A549 (cell line): ENCODE data around the gene ACVR2B. TPM values are rescaled to one million over a fixed set of nuclear protein-coding genes. Genes with fewer than 3 reads are reported as not detected.

Experiments
- ATAC-seq, 2 experiments: fragments of 200-7000 bp in 1 of 2; fragments of >200 bp in 1 of 2; cut with Nextera tagmentation in 1 of 2; cut with Tn5 transposase in 1 of 2; 3 replicates each; pipeline versions ENCODE4 v1.8.0 to v1.9.1; 2018 to 2020; ENCODE audit warnings: mild to moderate bottlenecking in 1 of 2, moderate library complexity in 1 of 2
- CTCF ChIA-PET: fragments of 300-600 bp; sonication (Branson Sonifier 250); formaldehyde crosslinking; extraction: SDS; loops from one replicate; lab custom pipeline; 2021; ENCODE audit warnings: antibody characterized with exemption, inconsistent platforms; lab: Yijun Ruan, JAX
- POLR2A ChIA-PET: fragments of 350-600 bp; formaldehyde crosslinking; extraction: SDS; loops from one replicate; lab custom pipeline; 2021; ENCODE audit warnings: antibody characterized with exemption, inconsistent platforms; lab: Yijun Ruan, JAX
- DNase-seq, 2 experiments: peaks; one replicate each; pipeline versions ENCODE4 v3.0.0 to v3.0.0-alpha.2; 2011 to 2016; ENCODE audit warnings: low read depth in 1 of 2, low spot score in 1 of 2
- FAIRE-seq: peaks from 2 replicates; lab custom pipeline; 2011; peaks lifted over from hg19 to GRCh38; lab: Jason Lieb, UNC
- H3K27ac ChIP-seq, 2 experiments: fragments of >200 bp; sonication (Bioruptor Twin); formaldehyde crosslinking; 3 replicates each; pipeline ENCODE4 v1.5.1; 2016 to 2017
- H3K4me1 ChIP-seq: fragments of >200 bp; sonication (Bioruptor Twin); formaldehyde crosslinking; 3 replicates; pipeline ENCODE4 v1.6.1; 2016
- H3K4me2 ChIP-seq: fragments of >200 bp; sonication (Bioruptor Twin); formaldehyde crosslinking; 3 replicates; pipeline ENCODE4 v1.6.1; 2016
- H3K4me3 ChIP-seq: fragments of >200 bp; sonication (Bioruptor Twin); formaldehyde crosslinking; 3 replicates; pipeline ENCODE4 v1.5.1; 2016
- H3K9me3 ChIP-seq: fragments of >200 bp; sonication (Bioruptor Twin); formaldehyde crosslinking; 3 replicates; pipeline ENCODE4 v1.6.1; 2016
- BCL3 ChIP-seq: fragments of >200 bp; sonication (Bioruptor Twin); formaldehyde crosslinking; IDR thresholded peaks from 3 replicates; pipeline ENCODE4 v1.6.1; 2016
- BHLHE40 ChIP-seq: IDR thresholded peaks from 2 replicates; pipeline ENCODE4 v1.6.1; 2012; ENCODE audit warnings: low read depth, low read length, inconsistent platforms
- CBX8 ChIP-seq: fragments of 200-600 bp; sonication (generic); IDR thresholded peaks from 2 replicates; pipeline ENCODE4 v1.6.1; 2016
- CHD2 ChIP-seq: fragments of 150-350 bp; IDR thresholded peaks from 2 replicates; pipeline ENCODE4 v1.6.1; 2014; ENCODE audit warnings: low read length; ENCODE audit not compliant: partially characterized antibody
- CHD4 ChIP-seq: fragments of 200-600 bp; sonication (generic); IDR thresholded peaks from 2 replicates; pipeline ENCODE4 v1.6.1; 2016; ENCODE audit warnings: antibody characterized with exemption, mild to moderate bottlenecking, borderline replicate concordance
- EHF ChIP-seq: fragments of 250-450 bp; sonication (Bioruptor Pico); IDR thresholded peaks from 2 replicates; pipeline ENCODE4 v1.5.0; 2020; ENCODE audit warnings: mild to moderate bottlenecking
- FOXS1 ChIP-seq: fragments of 250-450 bp; sonication (Bioruptor Pico); IDR thresholded peaks from 2 replicates; pipeline ENCODE4 v1.5.0; 2020; ENCODE audit warnings: mild to moderate bottlenecking, moderate library complexity
- HES2 ChIP-seq: fragments of >200 bp; sonication (Bioruptor Twin); formaldehyde crosslinking; IDR thresholded peaks from 2 replicates; pipeline ENCODE4 v1.6.1; 2016
- HMGXB4 ChIP-seq: fragments of 250-450 bp; sonication (Bioruptor Pico); IDR thresholded peaks from 2 replicates; pipeline ENCODE4 v1.5.0; 2021; ENCODE audit warnings: mild to moderate bottlenecking, moderate library complexity, borderline replicate concordance
- HOXA7 ChIP-seq: fragments of 250-450 bp; sonication (Bioruptor Pico); IDR thresholded peaks from 2 replicates; pipeline ENCODE4 v1.5.0; 2020; ENCODE audit warnings: mild to moderate bottlenecking, moderate library complexity
- MAZ ChIP-seq: fragments of 150-350 bp; IDR thresholded peaks from 2 replicates; pipeline ENCODE4 v1.6.1; 2014; ENCODE audit warnings: antibody characterized with exemption, low read depth, low read length, borderline replicate concordance
- MYC ChIP-seq: IDR thresholded peaks from 2 replicates; pipeline ENCODE4 v1.6.1; 2012; ENCODE audit warnings: mild to moderate bottlenecking, inconsistent platforms, low read length, improper control_type of control experiment, borderline replicate concordance
- NPAS2 ChIP-seq: fragments of 250-450 bp; sonication (Bioruptor Pico); IDR thresholded peaks from 2 replicates; pipeline ENCODE4 v1.8.0; 2022; ENCODE audit warnings: mild to moderate bottlenecking, moderate library complexity, borderline replicate concordance
- NR3C1 ChIP-seq: fragments of >200 bp; sonication (Bioruptor Twin); formaldehyde crosslinking; IDR thresholded peaks from 3 replicates; pipeline ENCODE4 v1.6.1; 2017
- PBX3 ChIP-seq: IDR thresholded peaks from 2 replicates; pipeline ENCODE4 v1.6.1; 2012
- POLR2A ChIP-seq: IDR thresholded peaks from 2 replicates; pipeline ENCODE4 v1.6.1; 2012; ENCODE audit warnings: mild to moderate bottlenecking, low read length
- RAD21 ChIP-seq, 2 experiments: fragments of >200 bp in 1 of 2; sonication (Bioruptor Twin) in 1 of 2; formaldehyde crosslinking in 1 of 2; IDR thresholded peaks in 1 of 2; conservative IDR thresholded peaks in 1 of 2; 2 replicates in 1 of 2; 3 replicates in 1 of 2; pipeline ENCODE4 v1.6.1; 2012 to 2018; ENCODE audit warnings: inconsistent platforms in 1 of 2
- RARB ChIP-seq: fragments of 250-450 bp; sonication (Bioruptor Pico); IDR thresholded peaks from 2 replicates; pipeline ENCODE4 v1.8.0; 2021; ENCODE audit warnings: mild to moderate bottlenecking, moderate library complexity
- RCOR1 ChIP-seq: fragments of 150-350 bp; IDR thresholded peaks from 2 replicates; pipeline ENCODE4 v1.6.1; 2014; ENCODE audit warnings: antibody characterized with exemption, low read length, low read depth
- RFX5 ChIP-seq: fragments of 450-650 bp; IDR thresholded peaks from 2 replicates; pipeline ENCODE4 v1.7.1; 2014; ENCODE audit warnings: antibody characterized with exemption, mild to moderate bottlenecking, moderate library complexity
- RNF2 ChIP-seq: fragments of 200-600 bp; sonication (generic); IDR thresholded peaks from 2 replicates; pipeline ENCODE4 v1.6.1; 2016; ENCODE audit warnings: low read depth, mild to moderate bottlenecking, antibody characterized with exemption, moderate library complexity, borderline replicate concordance
- ZSCAN20 ChIP-seq: fragments of 250-450 bp; sonication (Bioruptor Pico); IDR thresholded peaks from 2 replicates; pipeline ENCODE4 v1.8.0; 2022; ENCODE audit warnings: mild to moderate bottlenecking, moderate library complexity
- WGBS: methylation state at CpG from one replicate; pipeline ENCODE4 v1.1.6; 2017; ENCODE audit errors: missing lambda C conversion rate; 5-methylcytosine and 5-hydroxymethylcytosine counted together
- polyA plus RNA-seq, 4 experiments: library from polyadenylated mRNA; depleted of rRNA in 3 of 4; stranded (reverse); fragments of >200 nt; fragmentation: RNase III in 1 of 4; extraction: RNeasy Plus Mini Kit Qiagen cat#74134 plus additional on column Dnase treatment in 1 of 4; gene quantifications; 2 replicates in 3 of 4; 3 replicates in 1 of 4; pipeline ENCODE4 v1.2.3, GENCODE V29; 2011 to 2017

The ACVR2B gene
- polyA plus RNA-seq, 2 of the 4 experiments (the other 2 are of a cell fraction), result 1.2 to 2.8 TPM

GRCh38 chr3:38533285-38533976, 79.7 kb downstream of the ACVR2B start:
- DNase-seq, result no peak

GRCh38 chr3:38534180-38534579, 80.5 kb downstream of the ACVR2B start:
- Histone ChIP-seq H3K27ac (no peak overlapping the region), H3K4me2 (no peak overlapping the region), H3K9me3 (peaks cover 6% of the 10 kb centered on the region; the same call in 2 of the 3 replicates), H3K4me3 (no peak overlapping the region), H3K4me1 (no peaks in the 10 kb centered on the region)
- DNase-seq (no peak), ATAC-seq (no peak), FAIRE-seq (no peak)
- CTCF ChIA-PET, result interaction anchor here (1.3 to 2.1 kb wide), 2 partner anchors 10 to 13 kb away, joined by 6 to 14 read pairs; no protein-coding TSS in a partner anchor
- WGBS, result 95% methylated on average over 2 of the region's 2 CpGs
- TF ChIP-seq RFX5 (no peak), CHD2 (no peak), POLR2A (no peak), HMGXB4 (no peak), NR3C1 (no peak), RAD21 (conservative IDR thresholded peaks at IDR 0.05 in 1 of 2, IDR thresholded peaks at IDR 0.05 in 1 of 2) (no peak), CBX8 (no peak), MAZ (no peak), EHF (no peak), PBX3 (no peak), ZSCAN20 (CRISPR knock-in tag) (no peak)
- TF ChIP-seq, all 56 proteins: peak for 0
- POLR2A ChIA-PET, result no interaction called here

More at GRCh38 chr3:38533285-38533976, 79.7 kb downstream of the ACVR2B start:
- 87% methylated on average over 13 of the region's 13 CpGs for WGBS
- ChIA-PET CTCF (interaction anchor here (1.3 to 2.1 kb wide), 2 partner anchors 9 to 12 kb away, joined by 6 to 14 read pairs; no protein-coding TSS in a partner anchor), POLR2A (no interaction called here)
- H3K27ac ChIP-seq, result no peak overlapping the region
- no peaks in the 10 kb centered on the region for H3K4me1 ChIP-seq
- TF ChIP-seq MYC (no peak), FOXS1 (CRISPR knock-in tag) (no peak), NR3C1 (no peak), HOXA7 (CRISPR knock-in tag) (no peak), BHLHE40 (no peak), RARB (no peak), RNF2 (no peak), RFX5 (no peak), CBX8 (no peak), POLR2A (no peak), CHD4 (no peak), BCL3 (no peak), RCOR1 (no peak), PBX3 (no peak), HES2 (no peak), NPAS2 (CRISPR knock-in tag) (no peak)
- peak in 1 of 2 experiments; percentile 36; a peak in 2 of 6 replicates for ATAC-seq
- H3K9me3 ChIP-seq, result peaks cover 6% of the 10 kb centered on the region; the same call in 2 of the 3 replicates
- no peak overlapping the region for H3K4me3 ChIP-seq
- FAIRE-seq, result no peak
- H3K4me2 ChIP-seq, result no peak overlapping the region
